Measurements from ENCODE around the gene F2RL2.
A peak's percentile ranks its signal among the peaks of the same experiment; 100 is the strongest.
"Not testable (repeated sequence)": the region's sequence is repeated elsewhere in the genome, so short reads cannot be mapped to it uniquely, and the experiment has no call there.

The F2RL2 gene

GRCh38 chr5:76610196-76610595 lies 13.0 kb downstream of the F2RL2 start:
- ChIA-PET POLR2A (no interaction called here), CTCF (no interaction called here)
- no peak for DNase-seq (ENCODE audit: extremely low spot score)
- no peak for TF ChIP-seq ZNF384 (IDR thresholded peaks at IDR 0.05)
- TF ChIP-seq CTBP1 (IDR thresholded peaks at IDR 0.05; ENCODE audit: borderline replicate concordance) = no peak
- no peak for TF ChIP-seq TARDBP (IDR thresholded peaks at IDR 0.05)
- no peak for TF ChIP-seq FOXM1 (IDR thresholded peaks at IDR 0.05; ENCODE audit: borderline replicate concordance)
- no peak for TF ChIP-seq SUZ12 (IDR thresholded peaks at IDR 0.05)
- no peak for TF ChIP-seq ARNT (IDR thresholded peaks at IDR 0.05)
- no peak for TF ChIP-seq SP1 (IDR thresholded peaks at IDR 0.05)
- no peak for TF ChIP-seq L3MBTL2 (conservative IDR thresholded peaks at IDR 0.05)

- ChIA-PET POLR2A (interaction anchor here (0.7 to 1.2 kb wide), 3 partner anchors 8 to 50 kb away, joined by 3 to 5 read pairs (median 3); no protein-coding TSS in a partner anchor), CTCF (no interaction called here)
- DNase-seq (ENCODE audit: extremely low spot score) = peak; percentile 13
- TF ChIP-seq FOXA1 (IDR thresholded peaks at IDR 0.05) (no peak), L3MBTL2 (conservative IDR thresholded peaks at IDR 0.05) (no peak), LEF1 (IDR thresholded peaks at IDR 0.05; ENCODE audit: borderline replicate concordance) (no peak), ZNF384 (IDR thresholded peaks at IDR 0.05) (no peak), HDGF (IDR thresholded peaks at IDR 0.05; ENCODE audit: borderline replicate concordance) (no peak)
These were observed 14.4 kb downstream of the F2RL2 start for GRCh38 chr5:76608833-76609232.

GRCh38 chr5:76607353-76607871 lies 15.8 kb downstream of the F2RL2 start:
- DNase-seq (ENCODE audit: extremely low spot score) = no peak
- ChIA-PET POLR2A (no interaction called here), CTCF (interaction anchor here (0.9 kb wide), 1 partner anchor 167 kb away, joined by 3 read pairs; no protein-coding TSS in a partner anchor)
- no peak for TF ChIP-seq CTBP1 (IDR thresholded peaks at IDR 0.05; ENCODE audit: borderline replicate concordance)
- TF ChIP-seq NFRKB (IDR thresholded peaks at IDR 0.05) = no peak
- TF ChIP-seq BHLHE40 (IDR thresholded peaks at IDR 0.05; ENCODE audit: borderline replicate concordance) = no peak
- TF ChIP-seq FOXK2 (IDR thresholded peaks at IDR 0.05) = no peak
- TF ChIP-seq ZNF384 (IDR thresholded peaks at IDR 0.05) = no peak
- no peak for TF ChIP-seq SP1 (IDR thresholded peaks at IDR 0.05)
- no peak for TF ChIP-seq L3MBTL2 (conservative IDR thresholded peaks at IDR 0.05)
- no peak for TF ChIP-seq HDGF (IDR thresholded peaks at IDR 0.05; ENCODE audit: borderline replicate concordance)
- no peak for TF ChIP-seq FOXM1 (IDR thresholded peaks at IDR 0.05; ENCODE audit: borderline replicate concordance)
- TF ChIP-seq LEF1 (IDR thresholded peaks at IDR 0.05; ENCODE audit: borderline replicate concordance) = no peak
- TF ChIP-seq SUZ12 (IDR thresholded peaks at IDR 0.05) = no peak
- TF ChIP-seq ELF4 (IDR thresholded peaks at IDR 0.05) = no peak
- no peak for TF ChIP-seq TARDBP (IDR thresholded peaks at IDR 0.05)

GRCh38 chr5:76606701-76607100 lies 16.5 kb downstream of the F2RL2 start:
- ChIA-PET POLR2A (no interaction called here), CTCF (interaction anchor here (0.5 to 0.9 kb wide), 2 partner anchors 168 to 262 kb away, joined by 3 read pairs; no protein-coding TSS in a partner anchor)
- no peak for TF ChIP-seq HDGF (IDR thresholded peaks at IDR 0.05; ENCODE audit: borderline replicate concordance)
- TF ChIP-seq SP1 (IDR thresholded peaks at IDR 0.05) = no peak
- no peak for TF ChIP-seq SUZ12 (IDR thresholded peaks at IDR 0.05)
- no peak for TF ChIP-seq LEF1 (IDR thresholded peaks at IDR 0.05; ENCODE audit: borderline replicate concordance)
- TF ChIP-seq ARNT (IDR thresholded peaks at IDR 0.05) = no peak
- TF ChIP-seq PKNOX1 (IDR thresholded peaks at IDR 0.05) = no peak
- TF ChIP-seq FOXA1 (IDR thresholded peaks at IDR 0.05) = no peak
- TF ChIP-seq CTBP1 (IDR thresholded peaks at IDR 0.05; ENCODE audit: borderline replicate concordance) = no peak
- TF ChIP-seq TARDBP (IDR thresholded peaks at IDR 0.05) = no peak
- TF ChIP-seq FOXK2 (IDR thresholded peaks at IDR 0.05) = no peak
- TF ChIP-seq NFRKB (IDR thresholded peaks at IDR 0.05) = no peak
- no peak for TF ChIP-seq ELF4 (IDR thresholded peaks at IDR 0.05)
- TF ChIP-seq FOXM1 (IDR thresholded peaks at IDR 0.05; ENCODE audit: borderline replicate concordance) = no peak
- DNase-seq (ENCODE audit: extremely low spot score) = no peak

GRCh38 chr5:76604838-76605237 lies 18.4 kb downstream of the F2RL2 start:
- POLR2A ChIA-PET = interaction anchor here (1.7 kb wide), 1 partner anchor 11 kb away, joined by 5 read pairs; no protein-coding TSS in a partner anchor
- no peak for TF ChIP-seq BHLHE40 (IDR thresholded peaks at IDR 0.05; ENCODE audit: borderline replicate concordance)
- TF ChIP-seq ZNF384 (IDR thresholded peaks at IDR 0.05) = no peak
- no peak for TF ChIP-seq FOXK2 (IDR thresholded peaks at IDR 0.05)
- TF ChIP-seq FOXM1 (IDR thresholded peaks at IDR 0.05; ENCODE audit: borderline replicate concordance) = no peak
- no peak for TF ChIP-seq TARDBP (IDR thresholded peaks at IDR 0.05)
- TF ChIP-seq SP1 (IDR thresholded peaks at IDR 0.05) = no peak
- CTCF ChIA-PET = no interaction called here
- DNase-seq (ENCODE audit: extremely low spot score) = no peak

GRCh38 chr5:76603991-76604390 lies 19.2 kb downstream of the F2RL2 start:
- POLR2A ChIA-PET; CTCF ChIA-PET; DNase-seq (ENCODE audit: extremely low spot score): not testable (repeated sequence)

GRCh38 chr5:76602094-76602726 lies 21.0 kb downstream of the F2RL2 start:
- DNase-seq (ENCODE audit: extremely low spot score) = no peak
- ChIA-PET CTCF (interaction anchor here (0.6 to 3.7 kb wide), 7 partner anchors 15 to 804 kb away, joined by 3 to 25 read pairs (median 5); no protein-coding TSS in a partner anchor), POLR2A (no interaction called here)
- no peak for TF ChIP-seq FOXA1 (IDR thresholded peaks at IDR 0.05)
- no peak for TF ChIP-seq CTBP1 (IDR thresholded peaks at IDR 0.05; ENCODE audit: borderline replicate concordance)
- no peak for TF ChIP-seq SUZ12 (IDR thresholded peaks at IDR 0.05)
- no peak for TF ChIP-seq PKNOX1 (IDR thresholded peaks at IDR 0.05)
- TF ChIP-seq LEF1 (IDR thresholded peaks at IDR 0.05; ENCODE audit: borderline replicate concordance) = no peak
- no peak for TF ChIP-seq ARNT (IDR thresholded peaks at IDR 0.05)
